ENCODE data around the gene PDIA2. TPM values are rescaled to one million over a fixed set of nuclear protein-coding genes. Genes with fewer than 3 reads are reported as not detected.

PDIA2 gene
- total RNA-seq, 1 donor from 2014 or later, result not detected

DNA sequence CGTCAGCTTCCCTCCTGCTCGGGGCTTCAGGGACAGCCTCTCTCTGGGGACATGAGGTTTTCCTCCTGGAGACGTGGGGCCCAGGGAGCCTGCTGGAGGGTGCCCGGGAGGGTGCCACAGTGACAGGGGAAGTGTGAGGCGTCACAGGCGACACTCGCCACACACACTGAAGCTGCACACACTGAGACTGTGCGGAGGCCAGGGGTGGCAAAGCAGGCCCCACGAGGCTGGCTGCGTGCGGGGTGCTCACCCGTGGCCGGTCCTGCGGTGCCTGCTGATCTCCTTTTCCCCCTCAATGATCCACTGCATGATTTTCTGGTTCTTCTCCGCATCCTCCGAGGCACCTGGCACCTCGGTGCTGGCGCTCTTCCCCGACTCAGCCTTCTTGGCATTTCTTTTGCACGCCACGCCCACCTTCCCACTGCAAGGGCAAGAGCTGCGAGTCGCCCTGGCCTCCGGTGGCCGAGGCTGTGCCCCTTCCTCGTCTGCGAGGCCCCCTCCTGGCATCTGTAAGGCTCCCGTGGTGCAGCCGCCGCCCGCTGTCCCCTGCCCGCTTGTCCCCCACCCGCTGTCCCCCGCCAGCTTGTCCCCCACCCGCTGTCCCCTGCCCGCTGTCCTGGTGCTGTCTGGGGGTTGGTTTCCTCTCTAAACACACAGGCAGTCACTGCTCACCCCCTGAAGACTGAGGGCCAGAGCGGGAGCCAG lies 14.0 kb downstream of the PDIA2 start:
- DNase-seq (ENCODE audit: low spot score), result no peak

GRCh38 chr16:297832-298231 lies 14.9 kb downstream of the PDIA2 start:
- no peak for DNase-seq (ENCODE audit: low spot score)

GRCh38 chr16:301235-301634 lies 18.3 kb downstream of the PDIA2 start:
- DNase-seq (ENCODE audit: low spot score), result no peak

GRCh38 chr16:301950-302349 lies 19.0 kb downstream of the PDIA2 start:
- no peak for DNase-seq (ENCODE audit: low spot score)

DNA sequence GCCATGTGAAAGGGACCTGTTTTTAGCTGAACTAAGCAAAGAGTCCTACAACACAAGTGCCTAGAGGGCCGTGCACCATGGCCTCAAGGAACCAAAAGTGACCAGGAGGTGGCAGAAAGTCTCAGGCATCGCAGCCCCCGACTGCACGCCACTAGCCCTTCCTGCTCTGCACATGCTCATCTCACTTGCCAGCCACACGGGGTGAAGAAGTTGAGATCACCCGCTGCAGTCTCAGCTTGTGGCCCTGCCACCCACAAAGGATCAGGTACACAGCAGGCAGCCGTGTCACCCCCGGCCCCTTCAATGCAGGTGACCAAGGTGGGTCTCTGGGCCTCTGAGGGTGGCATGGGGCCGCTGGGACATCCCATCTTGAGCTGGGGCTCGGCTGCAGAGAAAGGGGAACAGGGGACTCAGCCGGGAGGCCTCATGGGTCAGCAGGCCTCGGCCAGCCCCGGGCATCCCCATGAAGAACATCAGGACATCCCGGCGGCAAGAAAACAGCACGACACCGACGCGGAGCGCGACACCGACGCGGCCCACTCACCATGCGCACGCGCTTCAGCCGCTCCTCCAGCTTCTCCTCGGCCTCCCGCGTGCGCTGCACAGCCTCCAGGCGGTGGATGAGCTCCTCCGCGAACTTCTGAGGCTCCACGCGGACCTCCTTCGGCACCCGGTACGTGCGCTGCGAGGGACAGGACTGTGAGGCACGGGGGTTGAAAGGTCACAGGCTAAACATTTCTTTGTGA lies 21.0 kb downstream of the PDIA2 start:
- DNase-seq (ENCODE audit: low spot score), result no peak

DNA sequence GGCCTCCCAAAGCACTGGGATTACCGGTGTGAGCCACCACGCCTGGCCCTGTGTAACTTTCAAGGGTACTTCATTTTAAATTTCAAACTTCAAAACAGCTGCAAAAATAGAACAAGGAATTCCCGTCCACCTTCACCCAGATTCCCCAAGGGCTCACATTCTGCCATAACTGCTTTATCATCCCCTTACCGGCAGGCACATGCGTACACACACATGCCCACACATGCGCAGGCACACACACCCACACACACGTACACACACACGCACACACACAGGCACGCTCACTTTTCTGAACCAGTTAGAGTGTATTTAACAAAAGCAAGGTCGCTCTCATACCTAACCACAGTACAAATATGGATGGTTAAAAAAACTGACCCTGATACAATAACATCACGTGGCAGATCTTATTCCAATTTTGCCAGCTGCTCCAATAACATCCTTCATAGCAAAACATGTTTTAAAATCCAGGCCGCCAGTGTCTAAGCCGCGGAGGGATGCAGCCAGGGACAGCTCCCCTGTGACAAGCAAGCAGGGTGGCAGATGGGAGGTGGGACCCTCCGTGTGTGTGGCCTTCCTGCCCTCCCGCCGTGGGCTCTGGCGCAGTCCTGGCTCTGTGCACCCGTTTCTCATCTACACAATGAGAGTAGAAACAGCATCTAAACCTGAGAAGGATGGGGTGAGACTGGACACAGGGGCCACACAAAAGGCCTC lies 23.1 kb downstream of the PDIA2 start:
- no peak for DNase-seq (ENCODE audit: low spot score)

- DNase-seq (ENCODE audit: low spot score), result no peak
These were observed 24.0 kb downstream of the PDIA2 start for GRCh38 chr16:306911-307370.

DNA sequence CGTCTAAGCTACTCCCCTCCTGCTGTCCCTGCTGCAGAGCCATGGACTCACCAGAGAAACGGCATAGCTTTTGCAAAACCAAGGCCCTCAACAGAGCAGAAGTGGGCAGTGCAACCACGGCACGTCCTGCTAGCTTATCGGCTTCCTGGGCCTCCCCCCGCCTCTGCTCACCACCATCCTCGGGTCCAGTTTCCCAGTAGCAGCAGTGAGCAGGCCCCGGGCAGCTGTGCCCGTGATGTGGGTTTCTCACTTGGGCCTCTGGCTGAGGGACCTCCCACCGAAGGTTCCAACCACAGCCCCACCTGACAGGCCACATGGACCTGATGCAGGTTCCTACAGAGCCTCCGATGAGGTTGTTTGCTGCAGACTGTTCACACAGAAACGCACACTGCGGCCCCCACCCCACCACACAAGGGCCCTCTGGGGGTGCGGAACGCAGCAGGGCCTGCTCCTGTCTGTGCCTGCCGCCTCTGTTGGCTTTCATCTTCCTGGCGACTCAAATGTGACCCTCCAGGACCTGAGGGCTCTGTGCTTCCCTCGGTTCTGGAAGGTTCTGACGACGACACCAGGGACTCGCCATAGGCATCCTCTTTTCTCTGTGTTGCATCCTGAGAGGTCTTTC lies 24.8 kb downstream of the PDIA2 start:
- no peak for DNase-seq (ENCODE audit: low spot score)

- no peak for DNase-seq (ENCODE audit: low spot score)
These were observed 26.5 kb downstream of the PDIA2 start for GRCh38 chr16:309476-309875.

DNA sequence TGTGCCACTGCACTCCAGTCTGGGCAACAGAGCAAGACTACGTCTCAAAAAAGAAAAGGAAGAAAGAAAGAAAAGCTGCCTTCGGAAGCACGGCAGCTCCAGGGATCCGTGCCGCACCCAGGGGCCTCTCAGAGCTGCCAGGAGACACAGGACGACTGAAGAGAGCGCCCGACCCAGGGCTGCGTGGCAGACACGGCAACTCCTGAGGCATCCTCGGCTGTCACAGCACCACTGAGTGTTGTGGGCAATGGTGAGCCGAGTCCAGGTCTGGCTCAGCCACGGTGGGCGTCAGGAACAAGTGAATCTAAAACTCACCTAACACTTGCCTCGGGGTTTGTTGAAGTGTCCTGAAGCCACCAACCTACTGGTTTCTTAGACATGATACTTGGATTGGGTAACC lies 28.8 kb downstream of the PDIA2 start:
- DNase-seq (ENCODE audit: low spot score), result no peak

DNA sequence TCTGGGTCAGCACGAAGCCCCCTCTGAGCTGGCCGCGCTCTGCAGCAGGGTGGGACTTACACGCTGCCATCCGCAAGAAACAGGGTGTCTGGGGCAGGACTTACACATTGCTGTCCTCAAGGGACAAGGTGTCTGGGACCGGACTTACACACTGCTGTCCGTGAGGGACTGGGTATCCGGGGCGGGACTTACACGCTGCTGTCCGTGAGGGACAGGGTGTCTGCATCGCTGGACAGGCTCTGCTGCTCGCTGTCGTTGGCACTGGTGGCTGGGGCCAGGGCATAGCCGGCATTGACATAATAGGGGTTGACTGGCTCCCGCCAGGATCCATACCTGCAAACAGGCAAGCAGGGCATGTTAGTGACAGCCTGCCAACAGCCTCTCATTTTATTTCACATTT lies 31.4 kb downstream of the PDIA2 start:
- no peak for DNase-seq (ENCODE audit: low spot score)

- DNase-seq (ENCODE audit: low spot score), result no peak
These were observed 31.9 kb downstream of the PDIA2 start for GRCh38 chr16:314795-315299.

DNA sequence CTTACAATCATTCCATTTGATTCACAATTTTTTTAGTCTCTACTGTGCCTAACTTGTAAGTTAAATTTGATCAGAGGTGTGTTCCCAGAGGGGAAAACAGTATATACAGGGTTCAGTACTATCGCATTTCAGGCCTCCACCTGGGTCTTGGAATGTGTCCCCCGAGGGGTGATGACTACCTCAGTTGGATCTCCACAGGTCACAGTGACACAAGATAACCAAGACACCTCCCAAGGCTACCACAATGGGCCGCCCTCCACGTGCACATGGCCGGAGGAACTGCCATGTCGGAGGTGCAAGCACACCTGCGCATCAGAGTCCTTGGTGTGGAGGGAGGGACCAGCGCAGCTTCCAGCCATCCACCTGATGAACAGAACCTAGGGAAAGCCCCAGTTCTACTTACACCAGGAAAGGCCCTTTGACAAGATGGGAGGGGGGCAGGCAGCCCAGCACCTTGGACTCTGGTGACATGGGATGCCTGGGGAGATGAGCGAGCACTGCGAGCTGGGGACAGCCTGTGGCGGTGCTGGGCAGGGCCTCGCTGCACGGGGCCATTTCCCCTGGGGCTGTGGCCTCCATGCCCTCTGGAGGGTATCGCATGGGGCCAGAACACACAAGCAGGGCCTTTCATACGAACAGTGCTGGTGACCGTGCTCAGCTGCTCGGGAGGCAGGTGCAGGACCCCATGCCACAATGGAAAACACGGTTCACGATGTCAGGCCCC lies 33.9 kb downstream of the PDIA2 start:
- no peak for DNase-seq (ENCODE audit: low spot score)

GRCh38 chr16:317583-317982 lies 34.6 kb downstream of the PDIA2 start:
- DNase-seq (ENCODE audit: low spot score), result no peak

GRCh38 chr16:318628-319027 lies 35.7 kb downstream of the PDIA2 start:
- DNase-seq (ENCODE audit: low spot score), result no peak

- no peak for DNase-seq (ENCODE audit: low spot score)
These were observed 37.2 kb downstream of the PDIA2 start for GRCh38 chr16:320206-320605.

- DNase-seq (ENCODE audit: low spot score), result no peak
These were observed 38.6 kb downstream of the PDIA2 start for GRCh38 chr16:321532-321931.

DNA sequence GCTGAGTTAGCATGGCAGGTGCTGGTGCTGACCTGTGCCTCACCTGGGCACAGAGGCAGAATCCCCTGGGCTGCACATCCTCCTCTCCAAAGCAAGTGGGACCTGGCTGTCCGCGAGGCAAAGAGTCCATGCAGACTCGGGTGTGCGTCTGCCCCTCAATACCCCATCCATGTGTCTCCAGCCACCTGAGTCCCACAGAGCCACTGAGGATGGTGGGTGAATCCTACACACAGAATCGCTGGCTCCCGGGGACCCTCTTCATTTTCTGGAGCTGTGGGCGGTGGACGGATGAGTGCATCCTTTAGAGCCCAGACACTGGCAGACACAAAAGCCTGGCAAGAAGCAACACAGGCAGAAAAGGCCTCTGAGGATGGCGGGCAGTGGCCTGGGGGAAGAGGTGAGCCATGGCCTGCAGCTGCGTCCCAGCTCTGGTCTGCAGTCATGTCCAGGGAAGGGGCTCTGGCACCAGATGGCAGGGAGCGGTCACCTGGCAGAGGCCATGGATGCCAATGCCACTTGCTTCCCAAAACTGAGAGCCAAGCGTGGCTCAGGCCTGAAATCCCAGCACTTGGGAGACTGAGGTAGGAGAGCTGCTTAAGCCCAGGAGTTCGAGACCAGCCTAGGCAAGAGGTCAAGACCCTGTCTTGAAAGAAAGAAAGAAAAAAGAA lies 39.6 kb downstream of the PDIA2 start:
- no peak for DNase-seq (ENCODE audit: low spot score)

- no peak for DNase-seq (ENCODE audit: low spot score)
These were observed 41.2 kb downstream of the PDIA2 start for GRCh38 chr16:324201-324450.

DNA sequence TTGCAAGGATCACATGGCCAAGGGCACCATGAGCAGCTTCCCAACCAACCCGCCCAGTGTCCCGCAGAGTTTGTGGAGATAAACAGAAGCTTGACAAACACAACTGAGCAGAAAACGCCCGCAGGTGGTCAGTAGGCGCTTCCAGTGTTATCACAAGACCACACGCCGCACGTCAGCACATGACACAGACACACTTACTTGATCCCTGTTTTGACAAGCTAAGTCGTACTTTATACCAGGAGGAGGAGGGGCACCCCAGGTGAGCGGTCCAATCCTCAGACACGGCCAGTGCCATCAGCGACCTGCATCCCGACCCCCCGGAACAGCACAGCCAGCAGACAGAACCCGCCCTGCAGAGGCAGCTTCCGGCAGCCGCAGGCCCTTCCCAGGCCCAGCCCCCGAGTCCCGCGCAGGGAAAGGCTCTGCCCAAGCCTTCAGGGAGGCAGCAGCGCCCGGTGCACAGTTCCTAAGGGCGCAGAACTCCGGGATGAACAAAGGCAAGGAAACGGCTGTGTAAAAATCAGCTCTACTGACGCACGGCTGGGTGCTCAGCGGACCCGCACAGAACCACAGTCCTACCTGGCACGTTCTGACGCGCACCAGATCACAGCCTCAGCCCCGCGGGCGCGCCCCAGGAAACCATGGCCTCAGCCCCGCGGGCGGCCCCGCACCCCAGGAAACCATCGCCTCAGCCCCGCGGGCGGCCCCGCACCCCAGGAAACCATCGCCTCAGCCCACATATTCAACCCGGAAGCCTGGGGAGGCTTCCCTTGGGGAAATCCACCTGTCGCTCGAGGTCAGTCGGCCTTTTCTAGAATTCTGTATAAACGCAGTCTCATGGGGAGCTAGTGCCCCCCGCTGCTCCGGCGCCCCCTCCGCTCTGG lies 41.7 kb downstream of the PDIA2 start:
- no peak for DNase-seq (ENCODE audit: low spot score)

All from ureter (tissue), 1 donor.